NK-92 (cell line): Measurements from ENCODE around the gene REPS2.

Experiments used
- DNase-seq: peaks from one replicate; lab custom pipeline; 2025; ENCODE audit not compliant: unreplicated experiment; lab: John Stamatoyannopoulos, UW

Gene REPS2

GRCh38 chrX:16999275-16999674 lies 52.8 kb downstream of the REPS2 start:
- DNase-seq = no peak

DNA sequence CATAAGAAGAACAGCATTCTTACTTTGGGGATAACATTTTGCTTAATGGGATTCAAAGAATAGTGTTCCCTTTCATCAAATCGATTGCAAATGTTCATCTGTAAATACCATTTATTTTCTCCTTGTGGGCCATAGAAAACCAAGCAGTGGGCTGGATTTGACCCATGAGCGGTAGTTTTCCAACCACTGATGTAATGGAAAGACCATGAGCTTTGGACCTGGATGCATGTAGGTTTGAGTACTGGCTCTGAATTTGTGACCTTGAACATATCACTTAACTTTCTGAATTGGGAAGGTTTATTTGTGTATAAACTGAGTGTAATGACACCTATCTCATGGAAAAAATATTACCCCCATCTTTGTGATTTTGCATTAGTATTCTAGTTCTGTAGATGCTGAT lies 54.3 kb downstream of the REPS2 start:
- no peak for DNase-seq

- no peak for DNase-seq
These were observed 59.4 kb downstream of the REPS2 start for GRCh38 chrX:17005712-17006368.

- no peak for DNase-seq
These were observed 60.8 kb downstream of the REPS2 start for GRCh38 chrX:17007134-17007768.

DNA sequence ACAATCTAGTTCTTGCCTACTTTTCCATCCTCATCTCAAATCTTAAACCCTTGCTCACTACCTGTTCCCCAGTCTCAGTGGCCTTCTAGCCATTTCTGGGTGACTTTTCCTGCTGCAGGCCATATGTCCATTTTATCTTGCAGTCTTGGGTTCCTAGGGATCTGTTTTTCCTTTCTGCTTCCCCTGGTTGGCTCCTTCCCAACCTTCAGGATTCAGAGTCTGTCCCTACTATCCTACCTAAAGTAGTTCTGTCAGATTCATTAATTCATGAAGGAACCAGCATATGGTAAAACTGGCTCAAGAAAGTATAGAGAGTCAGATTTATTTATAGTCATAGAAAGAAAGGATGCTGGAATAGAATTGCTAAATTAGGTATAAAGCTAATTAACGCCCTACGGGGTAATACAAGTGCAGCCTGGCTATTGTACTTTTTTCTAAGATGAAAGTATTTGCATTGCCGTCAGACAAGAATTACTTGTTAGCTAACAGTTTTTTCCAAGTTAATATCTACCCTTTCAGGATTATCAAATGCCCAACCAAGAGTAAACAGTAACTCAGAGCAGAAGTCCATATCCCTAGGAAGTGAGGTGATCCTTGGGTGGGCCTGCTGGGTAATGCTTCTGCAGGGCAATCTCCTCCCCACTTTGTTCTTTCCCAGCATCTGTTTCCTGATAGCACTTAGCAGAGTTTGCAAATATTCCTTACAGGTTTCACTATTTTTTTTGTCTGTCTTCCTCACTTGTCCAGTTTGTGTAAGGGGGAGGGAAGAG lies 63.6 kb downstream of the REPS2 start:
- no peak for DNase-seq

DNA sequence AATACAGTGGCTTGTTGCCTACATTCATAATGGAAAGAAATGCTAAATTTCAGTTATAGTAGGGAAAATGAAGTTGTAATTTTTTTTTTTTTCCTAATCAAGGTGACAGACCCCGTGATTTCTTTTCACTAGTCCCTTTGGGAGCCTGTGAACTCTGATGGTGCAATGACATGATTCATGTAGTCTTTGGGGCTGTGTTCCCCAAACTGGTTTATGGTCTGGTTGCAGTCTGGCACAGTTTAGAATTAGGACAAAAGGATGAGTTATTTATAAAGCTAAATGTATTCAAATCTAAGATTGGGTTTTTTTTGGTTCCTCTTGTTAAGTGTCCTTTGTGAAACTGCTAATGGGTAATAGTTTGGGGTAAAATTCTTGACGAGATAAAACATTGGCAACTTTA lies 66.0 kb downstream of the REPS2 start:
- DNase-seq = no peak

DNA sequence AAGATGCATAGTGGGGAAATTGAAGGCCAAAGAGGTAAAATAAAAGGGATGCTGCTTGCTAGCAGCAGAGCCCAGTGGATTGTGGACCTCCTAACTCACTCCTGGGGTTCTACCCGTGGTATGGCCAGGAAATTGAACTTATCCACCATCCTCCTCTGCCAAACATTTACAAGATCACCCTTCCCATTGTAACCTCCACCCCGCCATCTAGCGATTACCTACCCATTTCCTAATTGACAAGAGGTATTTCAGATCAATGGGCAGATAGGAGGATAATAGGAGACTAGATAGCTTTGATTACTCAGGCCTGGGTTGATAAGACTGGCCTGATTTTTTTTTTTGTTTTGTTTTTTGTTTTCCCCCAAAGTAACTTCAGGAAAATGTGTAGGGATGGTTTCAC lies 67.8 kb downstream of the REPS2 start:
- no peak for DNase-seq

DNA sequence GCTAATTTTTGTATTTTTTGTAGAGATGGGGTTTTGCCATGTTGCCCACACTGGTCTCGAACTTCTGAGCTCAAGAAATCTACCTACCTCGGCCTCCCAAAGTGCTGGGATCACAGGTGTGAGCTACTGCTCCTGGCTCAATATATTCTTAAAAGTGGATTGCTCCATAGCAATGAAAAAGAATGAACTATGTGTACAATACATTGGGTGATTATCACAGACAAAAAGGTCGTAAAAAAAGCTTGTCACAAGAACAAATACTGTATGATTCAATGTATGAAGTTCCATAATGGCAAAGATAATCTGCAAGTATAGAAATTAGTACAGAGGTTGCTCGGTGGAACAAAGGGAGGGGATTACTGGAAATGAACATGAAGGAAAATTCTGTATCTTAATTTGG lies 70.7 kb downstream of the REPS2 start:
- DNase-seq = no peak

- DNase-seq = no peak
These were observed 73.9 kb downstream of the REPS2 start for GRCh38 chrX:17020356-17020755.

- DNase-seq = no peak
These were observed 74.7 kb downstream of the REPS2 start for GRCh38 chrX:17020851-17021821.

GRCh38 chrX:17021851-17022604 lies 75.6 kb downstream of the REPS2 start:
- DNase-seq = no peak

- no peak for DNase-seq
These were observed 77.2 kb downstream of the REPS2 start for GRCh38 chrX:17023661-17024060.

DNA sequence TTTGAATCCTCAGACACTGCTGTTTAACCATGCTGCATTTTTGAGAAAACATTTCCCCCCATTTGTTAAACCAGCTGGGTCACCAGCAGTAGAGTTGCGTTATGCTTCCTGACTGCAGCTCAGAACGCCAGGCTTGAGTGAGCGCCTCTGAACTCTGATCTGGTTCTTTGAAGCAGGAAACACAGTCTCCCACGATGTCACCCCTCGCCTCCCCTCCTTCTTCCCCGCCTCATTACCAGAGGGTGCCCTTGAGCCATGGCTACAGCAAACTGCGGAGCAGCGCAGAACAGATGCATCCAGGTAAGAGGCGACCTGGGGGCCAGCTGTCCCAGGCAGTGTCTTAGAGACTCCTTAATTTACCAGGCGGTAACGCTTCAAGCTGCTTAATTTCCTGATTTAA lies 78.4 kb downstream of the REPS2 start:
- no peak for DNase-seq

DNA sequence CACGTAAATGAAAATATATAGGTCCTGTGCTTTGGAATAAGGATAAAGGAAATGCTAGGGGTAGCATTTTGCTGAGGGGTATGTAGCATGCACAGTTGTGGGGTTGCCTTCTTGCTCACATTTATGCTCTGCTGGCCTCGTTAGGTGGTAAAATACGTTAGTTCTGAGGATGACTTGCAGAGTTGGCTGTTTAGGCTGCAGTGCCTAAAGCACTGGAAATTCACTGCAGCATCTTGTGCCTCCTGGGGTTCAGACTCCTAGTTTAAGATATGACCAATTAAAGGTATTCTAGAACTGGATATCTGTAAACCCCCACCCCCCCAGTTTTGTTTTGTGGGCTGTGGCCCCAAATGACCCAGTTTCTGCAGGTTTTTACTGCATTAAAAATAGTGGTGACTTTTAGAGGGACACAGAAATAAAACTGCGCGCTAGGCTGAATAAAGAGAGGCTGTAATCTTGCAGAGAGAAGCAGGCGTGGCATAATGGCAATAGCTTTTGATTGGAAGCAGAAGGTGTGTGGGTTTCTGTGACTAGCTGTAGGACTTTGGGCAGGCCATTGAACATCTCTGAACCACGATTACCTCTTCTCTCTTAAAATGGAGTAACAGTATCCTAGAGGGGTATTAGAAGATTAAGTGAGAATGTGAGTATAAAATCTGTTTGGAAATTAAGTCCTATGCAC lies 79.3 kb downstream of the REPS2 start:
- no peak for DNase-seq

- DNase-seq = no peak
These were observed 81.5 kb downstream of the REPS2 start for GRCh38 chrX:17027931-17028330.

DNA sequence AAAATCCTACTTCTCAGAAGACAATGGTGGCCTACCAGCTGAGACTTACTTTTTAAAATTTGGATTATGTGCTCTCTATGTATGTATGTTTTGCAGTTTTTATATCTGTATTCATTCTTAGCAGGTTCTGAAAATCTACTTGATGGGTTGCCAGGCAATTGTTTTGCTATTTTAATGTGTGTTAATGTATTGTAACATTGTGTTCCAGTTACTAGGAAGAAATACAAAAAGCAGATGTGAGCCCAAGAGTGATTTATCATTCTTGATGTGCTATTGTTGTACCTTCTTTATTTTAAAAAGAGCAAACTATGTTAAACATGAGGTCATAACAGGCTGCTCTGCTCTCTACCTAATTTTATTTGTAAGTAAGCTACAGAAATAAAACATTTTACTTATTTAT lies 81.9 kb downstream of the REPS2 start:
- DNase-seq = no peak

GRCh38 chrX:17030092-17030491 lies 83.6 kb downstream of the REPS2 start:
- DNase-seq = no peak

GRCh38 chrX:17030580-17031270 lies 84.3 kb downstream of the REPS2 start:
- no peak for DNase-seq

DNA sequence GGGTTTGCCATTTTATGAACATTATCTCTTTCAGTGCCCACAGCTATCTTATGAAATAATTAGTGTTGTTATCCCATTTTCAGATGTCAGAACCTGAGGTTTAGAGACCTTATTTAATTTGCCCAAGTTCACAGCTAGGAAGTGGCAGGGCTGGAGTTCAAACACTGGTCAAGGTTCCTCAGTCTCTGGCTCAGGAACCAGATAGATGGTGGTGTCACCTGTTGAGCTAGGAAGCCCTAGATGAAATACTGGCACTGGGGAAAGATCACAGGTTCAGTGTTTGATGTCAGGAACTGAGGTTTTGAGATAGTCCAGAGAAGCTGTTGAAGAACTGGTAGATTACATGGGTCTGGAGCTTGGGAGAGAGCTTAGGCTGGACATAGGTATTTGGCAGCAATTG lies 85.4 kb downstream of the REPS2 start:
- DNase-seq = no peak
